Smooth muscle cell (in vitro differentiated cells): Measurements from ENCODE around the gene CHFR. TPM values are rescaled to one million over a fixed set of nuclear protein-coding genes. Genes with fewer than 3 reads are reported as not detected.
A peak's percentile ranks its signal among the peaks of the same experiment; 100 is the strongest.
"Not testable (repeated sequence)": the region's sequence is repeated elsewhere in the genome, so short reads cannot be mapped to it uniquely, and the experiment has no call there.

Experiments used
- DNase-seq: peaks from one replicate; lab custom pipeline; 2025; ENCODE audit not compliant: unreplicated experiment; lab: John Stamatoyannopoulos, UW
- H2AFZ ChIP-seq: fragments of 200-600 bp; sonication (generic); 2 replicates; pipeline ENCODE4 v1.6.0; 2016; ENCODE audit warnings: antibody characterized with exemption, low read depth, mild to moderate bottlenecking
- H3F3A ChIP-seq: fragments of 200-600 bp; sonication (generic); 2 replicates; pipeline ENCODE4 v1.6.0; 2017; ENCODE audit warnings: antibody characterized with exemption, low read depth
- H3K27ac ChIP-seq: fragments of 200-600 bp; sonication (generic); 2 replicates; pipeline ENCODE4 v1.5.1; 2016; ENCODE audit warnings: low read depth, mild to moderate bottlenecking
- H3K27me3 ChIP-seq: fragments of 200-600 bp; sonication (generic); 2 replicates; pipeline ENCODE4 v1.6.1; 2016; ENCODE audit warnings: low read depth, mild to moderate bottlenecking
- H3K36me3 ChIP-seq: fragments of 200-600 bp; sonication (generic); 2 replicates; pipeline ENCODE4 v1.5.1; 2016; ENCODE audit warnings: low read depth
- H3K4me1 ChIP-seq: fragments of 200-600 bp; sonication (generic); 2 replicates; pipeline ENCODE4 v1.5.1; 2016; ENCODE audit warnings: low read depth
- H3K4me2 ChIP-seq: fragments of 200-600 bp; sonication (generic); 2 replicates; pipeline ENCODE4 v1.6.0; 2016; ENCODE audit warnings: mild to moderate bottlenecking
- H3K4me3 ChIP-seq: fragments of 200-600 bp; sonication (generic); 2 replicates; pipeline ENCODE4 v1.5.1; 2016; ENCODE audit warnings: mild to moderate bottlenecking
- H3K79me2 ChIP-seq: fragments of 200-600 bp; sonication (generic); 2 replicates; pipeline ENCODE4 v1.6.0; 2016; ENCODE audit warnings: low read depth, mild to moderate bottlenecking
- H3K9ac ChIP-seq: fragments of 200-600 bp; sonication (generic); 2 replicates; pipeline ENCODE4 v1.6.0; 2016; ENCODE audit warnings: low read depth
- H3K9me3 ChIP-seq: fragments of 200-600 bp; sonication (generic); replicated peaks from 2 replicates; pipeline ENCODE4 v1.5.1; 2016; ENCODE audit warnings: low read depth
- H4K20me1 ChIP-seq: fragments of 200-600 bp; sonication (generic); 2 replicates; pipeline ENCODE4 v1.6.0; 2016; ENCODE audit warnings: low read depth
- WGBS: methylation state at CpG from one replicate; pipeline ENCODE4 v1.1.7; 2016; ENCODE audit warnings: low lambda C conversion rate; 5-methylcytosine and 5-hydroxymethylcytosine counted together
- polyA plus RNA-seq: library from polyadenylated mRNA; unstranded; fragments of >200 nt; fragmentation: Nextera tagmentation; extraction: Ambion mirVana; gene quantifications from 2 replicates; pipeline ENCODE4 v1.2.1, GENCODE V29; 2016
- total RNA-seq: library from RNA; depleted of rRNA; stranded (reverse); fragments of >200 nt; gene quantifications from 2 replicates; pipeline ENCODE4 v1.2.3, GENCODE V29; 2014
- TF ChIP-seq, protein P1 (sequence below): fragments of 200-600 bp; sonication (generic); IDR thresholded peaks from 2 replicates; pipeline ENCODE4 v1.5.1; 2017; ENCODE audit warnings: borderline replicate concordance, mild to moderate bottlenecking, antibody characterized with exemption; ENCODE audit not compliant: insufficient read depth, poor library complexity, severe bottlenecking

Gene CHFR
- total and polyA plus RNA-seq, 2 experiments from 2014 or later = 24.0 to 26.2 TPM

GRCh38 chr12:132813443-132813842, 74.0 kb downstream of the CHFR start:
- Histone ChIP-seq H3K27ac (peak overlapping the region; percentile 70), H3K79me2 (peaks cover 39% of the 10 kb centered on the region), H3K4me2 (peak overlapping the region; percentile 31), H4K20me1 (peaks cover 90% of the 10 kb centered on the region), H3K9me3 (no peaks in the 10 kb centered on the region), H2AFZ (no peak overlapping the region), H3K36me3 (peaks cover 11% of the 10 kb centered on the region), H3K4me3 (no peak overlapping the region), H3F3A (no peaks in the 10 kb centered on the region), H3K27me3 (no peaks in the 10 kb centered on the region), H3K9ac (no peak overlapping the region), H3K4me1 (no peaks in the 10 kb centered on the region)
- 98% methylated on average over 6 of the region's 6 CpGs for WGBS
- TF ChIP-seq, protein P1, sequence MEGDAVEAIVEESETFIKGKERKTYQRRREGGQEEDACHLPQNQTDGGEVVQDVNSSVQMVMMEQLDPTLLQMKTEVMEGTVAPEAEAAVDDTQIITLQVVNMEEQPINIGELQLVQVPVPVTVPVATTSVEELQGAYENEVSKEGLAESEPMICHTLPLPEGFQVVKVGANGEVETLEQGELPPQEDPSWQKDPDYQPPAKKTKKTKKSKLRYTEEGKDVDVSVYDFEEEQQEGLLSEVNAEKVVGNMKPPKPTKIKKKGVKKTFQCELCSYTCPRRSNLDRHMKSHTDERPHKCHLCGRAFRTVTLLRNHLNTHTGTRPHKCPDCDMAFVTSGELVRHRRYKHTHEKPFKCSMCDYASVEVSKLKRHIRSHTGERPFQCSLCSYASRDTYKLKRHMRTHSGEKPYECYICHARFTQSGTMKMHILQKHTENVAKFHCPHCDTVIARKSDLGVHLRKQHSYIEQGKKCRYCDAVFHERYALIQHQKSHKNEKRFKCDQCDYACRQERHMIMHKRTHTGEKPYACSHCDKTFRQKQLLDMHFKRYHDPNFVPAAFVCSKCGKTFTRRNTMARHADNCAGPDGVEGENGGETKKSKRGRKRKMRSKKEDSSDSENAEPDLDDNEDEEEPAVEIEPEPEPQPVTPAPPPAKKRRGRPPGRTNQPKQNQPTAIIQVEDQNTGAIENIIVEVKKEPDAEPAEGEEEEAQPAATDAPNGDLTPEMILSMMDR = no peak
- no peak for DNase-seq

GRCh38 chr12:132812631-132813305, 74.6 kb downstream of the CHFR start:
- Histone ChIP-seq H3K27me3 (no peaks in the 10 kb centered on the region), H3K4me3 (no peak overlapping the region), H4K20me1 (peaks cover 90% of the 10 kb centered on the region), H3K9ac (no peak overlapping the region), H3K9me3 (no peaks in the 10 kb centered on the region), H3K4me2 (peak overlapping the region; percentile 31), H2AFZ (no peak overlapping the region), H3K36me3 (peaks cover 14% of the 10 kb centered on the region), H3K79me2 (peaks cover 39% of the 10 kb centered on the region), H3K27ac (peak overlapping the region; percentile 70), H3K4me1 (no peaks in the 10 kb centered on the region), H3F3A (no peaks in the 10 kb centered on the region)
- 70% methylated on average over 8 of the region's 8 CpGs for WGBS
- DNase-seq = no peak
- TF ChIP-seq, protein P1 = no peak

DNA sequence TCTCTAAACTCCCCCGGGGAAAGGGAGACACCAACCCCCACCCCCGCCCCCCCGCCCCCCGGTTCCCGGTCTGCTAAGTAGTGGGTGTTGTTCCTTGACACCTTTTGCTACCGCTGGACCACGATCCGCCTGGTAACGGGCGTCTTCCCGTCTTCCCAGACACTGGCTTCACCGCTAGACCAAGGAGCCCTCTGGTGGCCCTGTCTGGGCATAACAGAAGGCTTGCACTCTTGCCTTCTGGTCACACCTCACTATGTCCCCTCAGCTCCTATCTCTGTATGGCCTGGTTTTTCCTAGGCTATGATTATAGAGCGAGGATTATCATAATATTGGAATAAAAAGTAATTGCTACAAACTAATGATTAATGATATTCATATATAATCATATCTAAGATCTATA, 78.0 kb downstream of the CHFR start:
- H3K9me3 ChIP-seq, H2AFZ ChIP-seq, H3K4me3 ChIP-seq, H3K36me3 ChIP-seq, H3K4me1 ChIP-seq, H3K4me2 ChIP-seq, DNase-seq, H3K9ac ChIP-seq, H3K27me3 ChIP-seq, H3F3A ChIP-seq, H3K27ac ChIP-seq: not testable (repeated sequence)
- WGBS = 92% methylated on average over 13 of the region's 13 CpGs
- H4K20me1 ChIP-seq = peaks cover 94% of the 10 kb centered on the region
- peaks cover 47% of the 10 kb centered on the region for H3K79me2 ChIP-seq
- TF ChIP-seq, protein P1 = peak; percentile 34
